CD4-positive, alpha-beta memory T cell (primary cell): ENCODE results near the gene LAMTOR2. TPM values are rescaled to one million over a fixed set of nuclear protein-coding genes. Genes with fewer than 3 reads are reported as not detected.
"Not testable (repeated sequence)": the region's sequence is repeated elsewhere in the genome, so short reads cannot be mapped to it uniquely, and the experiment has no call there.

Experiments
- CTCF ChIA-PET: fragments of 350-600 bp; sonication (Branson Sonifier 250); formaldehyde crosslinking; loops from one replicate; lab custom pipeline; 2021; ENCODE audit warnings: inconsistent platforms; ENCODE audit not compliant: partially characterized antibody; lab: Charles Lee
- POLR2A ChIA-PET: fragments of 350-600 bp; sonication (Branson Sonifier 250); formaldehyde crosslinking; loops from one replicate; lab custom pipeline; 2021; ENCODE audit not compliant: partially characterized antibody; lab: Charles Lee
- DNase-seq, 5 donors: peaks; one replicate each; pipeline versions ENCODE4 v3.0.0 to v3.0.0-alpha.2; 2020 to 2022; ENCODE audit warnings: mixed read lengths in 1 of 5
- H3K27ac ChIP-seq: one replicate; pipeline ENCODE4 v1.7.0; 2013; ENCODE audit warnings: low read depth, low read length
- H3K27me3 ChIP-seq: 2 replicates; pipeline ENCODE4 v1.7.0; 2013; ENCODE audit warnings: mild to moderate bottlenecking, low read length, moderate library complexity; ENCODE audit not compliant: insufficient read depth
- H3K36me3 ChIP-seq: 2 replicates; pipeline ENCODE4 v1.7.0; 2013; ENCODE audit warnings: mild to moderate bottlenecking, low read length, moderate library complexity; ENCODE audit not compliant: insufficient read depth
- H3K4me1 ChIP-seq: 2 replicates; pipeline ENCODE4 v1.7.0; 2013; ENCODE audit warnings: mild to moderate bottlenecking, low read length, moderate library complexity; ENCODE audit not compliant: insufficient read depth
- H3K4me3 ChIP-seq, 2 donors: one replicate each; pipeline ENCODE4 v1.7.0; 2013; ENCODE audit warnings: low read length in 2 of 2, mild to moderate bottlenecking in 1 of 2
- H3K9me3 ChIP-seq, 2 donors: one replicate each; pipeline ENCODE4 v1.7.0; 2013; ENCODE audit warnings: low read length in 2 of 2, control low read depth in 1 of 2; ENCODE audit not compliant: control insufficient read depth in 1 of 2
- H3K27ac Mint-ChIP-seq, 7 donors: one replicate each; pipeline ENCODE4 v1.8.0; 2020 to 2021; ENCODE audit warnings: mixed read lengths in 7 of 7, mild to moderate bottlenecking in 6 of 7, inconsistent platforms in 3 of 7, moderate library complexity in 3 of 7
- H3K27me3 Mint-ChIP-seq, 2 donors: one replicate each; pipeline ENCODE4 v1.8.0; 2020 to 2021; ENCODE audit warnings: mixed read lengths in 2 of 2
- H3K36me3 Mint-ChIP-seq, 2 donors: one replicate each; pipeline ENCODE4 v1.8.0; 2020 to 2021; ENCODE audit warnings: mixed read lengths in 2 of 2, inconsistent platforms in 1 of 2, mild to moderate bottlenecking in 1 of 2
- H3K4me1 Mint-ChIP-seq, 4 donors: one replicate each; pipeline ENCODE4 v1.8.0; 2020 to 2021; ENCODE audit warnings: mixed read lengths in 4 of 4, mild to moderate bottlenecking in 1 of 4
- H3K4me3 Mint-ChIP-seq, 8 donors: one replicate each; pipeline ENCODE4 v1.8.0; 2020 to 2021; ENCODE audit warnings: mixed read lengths in 8 of 8, mild to moderate bottlenecking in 7 of 8, moderate library complexity in 6 of 8, inconsistent platforms in 3 of 8
- H3K9me3 Mint-ChIP-seq, 8 donors: one replicate each; pipeline ENCODE4 v1.8.0; 2020 to 2021; ENCODE audit warnings: mixed read lengths in 8 of 8, mild to moderate bottlenecking in 5 of 8, inconsistent platforms in 3 of 8, moderate library complexity in 1 of 8
- intact Hi-C: fragments of 100-400 bp; cut with micrococcal nuclease; formaldehyde crosslinking; loops from one replicate; pipeline ENCODE4 v1.15.1; 2023
- polyA plus RNA-seq, 2 donors: library from polyadenylated mRNA; unstranded; fragments of 300-500 nt; fragmentation: Illumina TruSeq; gene quantifications; one replicate each; pipeline ENCODE4 v1.2.3, GENCODE V29; 2021
- total RNA-seq, 2 experiments: library from RNA; stranded (reverse); gene quantifications; one replicate each; pipeline ENCODE4 v1.2.3, GENCODE V29; 2021

Gene LAMTOR2
- total and polyA plus RNA-seq, 4 experiments from 2014 or later: 33.0 to 151 (median 86.0) TPM

DNA sequence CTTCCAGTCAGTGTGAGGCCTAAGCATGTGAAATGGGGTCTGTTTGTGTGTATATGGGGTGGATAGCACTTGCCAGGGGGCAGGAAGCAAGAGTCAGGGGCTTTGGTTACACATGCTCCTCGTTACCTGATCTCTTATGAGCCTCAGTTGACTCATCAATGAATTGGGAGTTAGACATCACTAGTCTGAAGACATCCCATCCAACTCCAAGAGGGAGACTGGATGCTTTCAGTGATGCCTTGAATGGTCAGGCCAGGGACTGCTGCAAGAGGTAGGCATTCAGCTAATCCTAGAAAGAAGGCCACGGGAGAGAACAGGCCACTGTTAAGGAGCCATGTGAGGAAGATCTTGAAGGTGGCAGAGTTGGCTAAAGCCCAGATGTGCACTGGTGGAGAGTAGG lies 12.7 kb downstream of the LAMTOR2 start:
- Histone ChIP-seq H3K27ac (no peak overlapping the region), H3K36me3 (no peaks in the 10 kb centered on the region), H3K27me3 (no peaks in the 10 kb centered on the region), H3K4me3 (no peak overlapping the region), H3K4me1 (no peaks in the 10 kb centered on the region), H3K9me3 (no peaks in the 10 kb centered on the region)
- POLR2A ChIA-PET: no interaction called here
- peak overlapping the region in 1 of 7 donors; percentile 23 for H3K27ac Mint-ChIP-seq
- H3K4me1 Mint-ChIP-seq: peaks cover 3 to 10% (median 4%) of the 10 kb centered on the region in 4 donors
- H3K36me3 Mint-ChIP-seq: no peaks in the 10 kb centered on the region
- no peaks in the 10 kb centered on the region for H3K27me3 Mint-ChIP-seq
- H3K9me3 Mint-ChIP-seq: peaks cover 0 to 3% (median 0%) of the 10 kb centered on the region in 8 donors
- no peak overlapping the region for H3K4me3 Mint-ChIP-seq
- intact Hi-C loops: no loop called here
- no peak for DNase-seq
- CTCF ChIA-PET: interaction anchor here (1.2 to 1.8 kb wide), 6 partner anchors 9 to 226 kb away, joined by 3 to 11 read pairs (median 4); no protein-coding TSS in a partner anchor

DNA sequence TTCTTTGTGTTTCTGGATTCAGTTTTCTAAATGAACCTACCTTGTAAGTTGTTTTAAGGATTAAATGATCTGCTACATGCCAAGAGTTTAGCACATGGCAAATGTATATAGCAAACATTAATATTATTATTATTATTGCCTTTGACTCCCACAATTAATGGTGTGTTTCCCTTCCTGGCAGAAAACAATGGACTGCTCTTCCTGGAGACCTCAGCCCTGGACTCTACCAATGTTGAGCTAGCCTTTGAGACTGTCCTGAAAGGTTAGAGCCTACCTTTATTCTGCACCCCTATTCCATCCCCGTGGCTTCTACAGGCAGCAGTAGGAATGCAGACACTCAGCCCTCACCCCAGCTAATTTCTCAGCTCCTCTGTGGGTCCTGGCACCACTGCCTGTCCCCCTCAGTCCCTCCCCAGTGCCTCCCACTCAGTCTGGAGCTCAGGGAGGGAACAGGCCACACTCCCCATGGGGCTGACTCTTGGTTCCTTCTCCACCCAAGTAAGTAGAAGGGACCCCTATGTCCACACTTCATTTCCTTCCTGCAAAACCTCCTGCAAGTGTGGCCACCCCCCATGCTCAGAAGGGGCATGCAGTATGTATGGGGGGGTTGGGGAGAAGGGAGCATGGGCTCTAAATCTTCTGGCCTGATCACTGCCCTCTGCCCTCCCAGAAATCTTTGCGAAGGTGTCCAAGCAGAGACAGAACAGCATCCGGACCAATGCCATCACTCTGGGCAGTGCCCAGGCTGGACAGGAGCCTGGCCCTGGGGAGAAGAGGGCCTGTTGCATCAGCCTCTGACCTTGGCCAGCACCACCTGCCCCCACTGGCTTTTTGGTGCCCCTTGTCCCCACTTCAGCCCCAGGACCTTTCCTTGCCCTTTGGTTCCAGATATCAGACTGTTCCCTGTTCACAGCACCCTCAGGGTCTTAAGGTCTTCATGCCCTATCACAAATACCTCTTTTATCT lies 15.2 kb downstream of the LAMTOR2 start:
- Mint-ChIP-seq H3K4me1 (peaks cover 3 to 10% (median 4%) of the 10 kb centered on the region in 4 donors), H3K27ac (peak overlapping the region in 2 of 7 donors; percentile 41 to 77), H3K27me3 (peaks cover 0 to 3% of the 10 kb centered on the region in 2 donors), H3K9me3 (peaks cover 0 to 3% (median 0%) of the 10 kb centered on the region in 8 donors), H3K36me3 (no peaks in the 10 kb centered on the region), H3K4me3 (no peak overlapping the region)
- Histone ChIP-seq H3K36me3 (no peaks in the 10 kb centered on the region), H3K27me3 (no peaks in the 10 kb centered on the region), H3K4me3 (no peak overlapping the region), H3K27ac (no peak overlapping the region), H3K9me3 (no peaks in the 10 kb centered on the region), H3K4me1 (no peaks in the 10 kb centered on the region)
- ChIA-PET POLR2A (no interaction called here), CTCF (interaction anchor here (0.6 kb wide), 1 partner anchor 131 kb away, joined by 4 read pairs; no protein-coding TSS in a partner anchor)
- intact Hi-C loops: no loop called here
- DNase-seq: no peak

DNA sequence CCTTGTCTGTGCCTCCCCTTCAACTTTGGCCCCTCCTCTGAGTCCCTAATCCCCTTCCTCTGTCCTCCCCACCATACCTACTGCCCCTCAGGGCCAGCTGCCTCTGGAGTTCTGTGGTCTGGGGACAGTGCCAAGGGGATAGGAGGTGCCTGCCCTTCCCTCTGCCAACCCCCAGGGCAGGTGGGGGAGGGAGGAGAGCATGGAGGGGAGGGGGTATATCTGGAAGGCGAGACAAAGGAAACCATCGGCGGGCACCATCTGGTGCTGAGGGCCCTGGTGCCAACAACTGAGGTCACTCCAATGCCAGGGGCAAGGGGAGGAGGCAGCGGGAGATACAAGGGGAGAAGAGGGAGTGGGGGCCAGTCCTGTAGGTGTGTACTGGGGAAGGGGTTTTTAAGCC lies 16.0 kb downstream of the LAMTOR2 start:
- Histone ChIP-seq H3K27me3 (no peaks in the 10 kb centered on the region), H3K27ac (no peak overlapping the region), H3K4me1 (no peaks in the 10 kb centered on the region), H3K36me3 (no peaks in the 10 kb centered on the region), H3K4me3 (no peak overlapping the region), H3K9me3 (no peaks in the 10 kb centered on the region)
- intact Hi-C loops: no loop called here
- H3K27ac Mint-ChIP-seq: peak overlapping the region in 1 of 7 donors; percentile 77
- H3K27me3 Mint-ChIP-seq: peaks cover 0 to 3% of the 10 kb centered on the region in 2 donors
- H3K9me3 Mint-ChIP-seq: peaks cover 0 to 3% (median 0%) of the 10 kb centered on the region in 8 donors
- peaks cover 3 to 10% (median 4%) of the 10 kb centered on the region in 4 donors for H3K4me1 Mint-ChIP-seq
- H3K36me3 Mint-ChIP-seq: no peaks in the 10 kb centered on the region
- DNase-seq: no peak
- POLR2A ChIA-PET: no interaction called here
- CTCF ChIA-PET: no interaction called here
- H3K4me3 Mint-ChIP-seq: no peak overlapping the region

DNA sequence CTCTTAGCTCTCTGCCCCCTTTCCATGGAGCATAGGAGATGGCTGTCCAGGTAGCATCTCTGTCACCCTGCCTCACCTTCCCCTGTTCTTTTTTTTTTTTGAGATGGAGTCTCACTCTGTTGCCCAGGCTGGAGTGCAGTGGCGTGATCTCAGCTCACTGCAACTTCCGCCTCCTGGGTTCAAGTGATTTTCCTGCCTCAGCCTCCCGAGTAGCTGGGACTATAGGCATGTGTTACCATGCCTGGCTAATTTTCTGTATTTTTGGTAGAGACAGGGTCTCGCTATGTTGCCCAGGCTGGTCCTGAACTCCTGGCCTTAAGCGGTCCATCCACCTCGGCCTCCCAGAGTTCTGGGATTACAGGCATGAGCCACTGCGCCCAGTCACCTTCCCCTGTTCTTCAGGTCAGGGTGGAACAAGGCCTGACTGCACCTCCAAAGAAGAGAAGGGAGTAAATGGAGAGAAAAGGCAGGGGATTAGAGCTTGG lies 16.8 kb downstream of the LAMTOR2 start:
- H3K36me3 Mint-ChIP-seq, H3K4me1 Mint-ChIP-seq, CTCF ChIA-PET, H3K27me3 ChIP-seq, DNase-seq, H3K36me3 ChIP-seq, H3K27ac ChIP-seq, H3K4me1 ChIP-seq, H3K4me3 Mint-ChIP-seq, intact Hi-C loops, H3K4me3 ChIP-seq, POLR2A ChIA-PET, H3K9me3 Mint-ChIP-seq, H3K9me3 ChIP-seq, H3K27me3 Mint-ChIP-seq: not testable (repeated sequence)
- H3K27ac Mint-ChIP-seq: peak overlapping the region in 1 of 7 donors; percentile 27

DNA sequence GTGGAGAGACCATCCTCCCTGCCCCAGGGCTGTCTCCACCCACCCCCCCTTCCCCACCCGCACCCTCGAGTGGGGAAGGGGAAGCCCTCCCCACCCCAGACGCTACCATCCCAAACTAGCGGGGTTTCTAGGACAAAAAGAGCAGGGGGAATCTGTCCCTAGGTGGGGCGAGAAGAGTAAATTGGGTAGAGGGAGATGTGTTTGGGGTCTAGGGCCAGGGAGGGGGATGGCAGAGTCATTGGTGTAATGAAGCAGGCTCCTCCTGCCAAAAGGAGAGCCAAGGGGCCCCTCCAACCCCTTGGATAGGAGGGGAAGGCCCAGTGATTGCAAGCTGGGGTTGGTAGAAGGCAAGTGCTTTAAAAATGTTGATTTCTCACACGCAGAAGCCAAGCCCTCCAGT lies 17.7 kb downstream of the LAMTOR2 start:
- Histone ChIP-seq H3K4me1 (no peaks in the 10 kb centered on the region), H3K9me3 (no peaks in the 10 kb centered on the region), H3K27me3 (no peaks in the 10 kb centered on the region), H3K36me3 (no peaks in the 10 kb centered on the region), H3K27ac (no peak overlapping the region), H3K4me3 (no peak overlapping the region)
- Mint-ChIP-seq H3K27ac (no peak overlapping the region), H3K9me3 (peaks cover 0 to 3% (median 0%) of the 10 kb centered on the region in 8 donors), H3K4me1 (peaks cover 0 to 3% (median under 1%) of the 10 kb centered on the region in 4 donors), H3K27me3 (peaks cover 0 to 3% of the 10 kb centered on the region in 2 donors), H3K36me3 (no peaks in the 10 kb centered on the region), H3K4me3 (no peak overlapping the region)
- DNase-seq: no peak
- intact Hi-C loops: no loop called here
- POLR2A ChIA-PET: no interaction called here
- CTCF ChIA-PET: no interaction called here

DNA sequence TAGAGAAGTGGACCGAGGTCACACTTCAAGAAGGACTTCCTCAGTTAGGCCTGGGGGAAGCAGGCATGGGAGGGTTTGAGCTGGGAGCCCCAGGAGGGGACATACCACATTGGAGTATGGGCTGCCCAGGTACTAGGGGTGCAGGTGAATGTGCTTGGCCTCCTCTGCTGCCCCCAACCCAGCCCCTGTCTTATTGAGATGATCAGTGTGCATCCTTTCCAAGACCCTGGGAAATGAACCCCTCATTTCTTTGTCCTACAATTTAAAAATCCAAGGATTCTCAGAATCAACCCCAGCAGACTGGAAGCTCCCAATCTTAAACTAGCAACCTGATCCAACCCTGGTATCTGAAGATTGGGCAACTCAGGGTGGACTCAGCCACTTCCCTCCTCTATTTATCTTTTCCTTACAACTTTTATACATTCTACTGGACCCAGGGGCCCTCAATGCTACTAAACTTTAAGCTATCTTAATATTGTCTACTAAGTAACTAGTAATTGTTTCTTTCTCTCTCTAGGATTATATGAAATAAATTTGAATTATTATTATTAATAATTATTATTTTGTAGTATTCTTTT lies 18.6 kb downstream of the LAMTOR2 start:
- Histone ChIP-seq H3K9me3 (no peaks in the 10 kb centered on the region), H3K4me1 (no peaks in the 10 kb centered on the region), H3K4me3 (no peak overlapping the region), H3K27ac (no peak overlapping the region), H3K36me3 (no peaks in the 10 kb centered on the region), H3K27me3 (no peaks in the 10 kb centered on the region)
- no peaks in the 10 kb centered on the region for H3K36me3 Mint-ChIP-seq
- intact Hi-C loops: no loop called here
- peaks cover 0 to 3% (median 0%) of the 10 kb centered on the region in 8 donors for H3K9me3 Mint-ChIP-seq
- DNase-seq: no peak
- H3K4me1 Mint-ChIP-seq: peaks cover 0 to 1% (median 0%) of the 10 kb centered on the region in 4 donors
- peaks cover 2 to 3% of the 10 kb centered on the region in 2 donors for H3K27me3 Mint-ChIP-seq
- no peak overlapping the region for H3K4me3 Mint-ChIP-seq
- POLR2A ChIA-PET: no interaction called here
- no peak overlapping the region for H3K27ac Mint-ChIP-seq
- CTCF ChIA-PET: no interaction called here

DNA sequence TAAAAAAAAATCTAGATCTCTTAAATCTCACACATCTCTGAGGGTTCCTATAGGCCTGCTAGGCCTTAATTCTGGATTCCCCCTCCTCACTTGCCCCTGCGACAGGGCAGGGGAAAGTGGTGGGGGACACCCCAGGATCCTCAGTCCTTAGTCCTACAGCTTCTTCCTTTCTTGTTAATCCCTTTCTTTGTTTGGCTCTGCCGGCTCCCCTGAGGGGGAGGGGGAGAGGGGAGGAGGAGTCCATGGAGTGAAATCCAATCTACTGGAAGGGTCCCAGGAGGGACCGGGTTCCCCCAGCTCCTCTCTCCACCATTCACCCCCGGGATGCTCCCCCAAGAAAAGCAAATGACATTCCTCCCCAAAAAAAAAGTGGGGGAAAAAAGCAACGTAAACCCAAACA lies 19.2 kb downstream of the LAMTOR2 start:
- Mint-ChIP-seq H3K4me3 (no peak overlapping the region), H3K36me3 (no peaks in the 10 kb centered on the region), H3K27ac (no peak overlapping the region), H3K4me1 (peaks cover 0 to 3% (median under 1%) of the 10 kb centered on the region in 4 donors), H3K9me3 (peaks cover 0 to 3% (median 0%) of the 10 kb centered on the region in 8 donors), H3K27me3 (peaks cover 2 to 3% of the 10 kb centered on the region in 2 donors)
- H3K27ac ChIP-seq: no peak overlapping the region
- H3K4me3 ChIP-seq: no peak overlapping the region
- intact Hi-C loops: no loop called here
- no peak for DNase-seq
- no peaks in the 10 kb centered on the region for H3K36me3 ChIP-seq
- H3K4me1 ChIP-seq: no peaks in the 10 kb centered on the region
- H3K9me3 ChIP-seq: no peaks in the 10 kb centered on the region
- no peaks in the 10 kb centered on the region for H3K27me3 ChIP-seq
- ChIA-PET CTCF (no interaction called here), POLR2A (no interaction called here)
